Omental fat pad (tissue), 4 donors: ENCODE data around the gene MED22. TPM values are rescaled to one million over a fixed set of nuclear protein-coding genes. Genes with fewer than 3 reads are reported as not detected.
A peak's percentile ranks its signal among the peaks of the same experiment; 100 is the strongest.
"Not testable (repeated sequence)": the region's sequence is repeated elsewhere in the genome, so short reads cannot be mapped to it uniquely, and the experiment has no call there.

Source experiments
- ATAC-seq: fragments of 150-250 bp; one replicate; pipeline ENCODE4 v1.9.1; 2016; ENCODE audit warnings: mild to moderate bottlenecking, moderate library complexity; ENCODE audit not compliant: low FRiP score
- DNase-seq: peaks from one replicate; pipeline ENCODE4 v3.0.0-alpha.2; 2019; ENCODE audit warnings: low spot score
- CTCF ChIP-seq, 3 donors: fragments of 450-650 bp; IDR thresholded peaks; one replicate each; pipeline ENCODE4 v1.5.1; 2016 to 2017; ENCODE audit warnings: antibody characterized with exemption in 3 of 3, mild to moderate bottlenecking in 3 of 3, moderate library complexity in 2 of 3
- total RNA-seq, 4 donors: library from RNA; depleted of rRNA; stranded (reverse); fragments of >200 nt; gene quantifications; one replicate each; pipeline ENCODE4 v1.1.0, GENCODE V29; 2016

Gene MED22
- total RNA-seq, 4 donors from 2014 or later, result 20.0 to 29.1 (median 24.5) TPM

- DNase-seq (peak; percentile 74), ATAC-seq (peak; percentile 95)
- TF ChIP-seq CTCF (IDR thresholded peaks at IDR 0.05), result no peak
Observed at GRCh38 chr9:133335924-133336811, 11.8 kb downstream of the MED22 start, which contains the start of gene SURF6. SURF6 (minus strand) TSS chr9:133336188; CDS start chr9:133336132, 56 bp downstream.

DNA sequence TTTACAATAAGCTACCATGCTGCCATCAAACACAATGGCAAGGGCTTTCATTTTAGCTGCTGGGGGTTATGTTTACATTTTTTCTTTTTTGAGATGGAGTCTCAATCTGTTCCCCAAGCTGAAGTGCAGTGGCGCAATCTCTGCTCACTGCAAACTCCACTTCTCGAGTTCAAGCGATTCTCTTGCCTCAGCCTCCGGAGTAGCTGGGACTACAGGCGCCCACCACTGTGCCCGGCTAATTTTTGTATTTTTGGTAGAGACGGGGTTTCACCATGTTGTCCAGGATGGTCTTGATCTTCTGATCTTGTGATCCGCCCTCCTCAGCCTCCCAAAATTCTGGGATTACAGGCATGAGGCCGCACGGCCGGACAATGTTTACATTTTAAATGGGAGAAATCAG lies 13.0 kb downstream of the MED22 start:
- DNase-seq, result not testable (repeated sequence)

DNA sequence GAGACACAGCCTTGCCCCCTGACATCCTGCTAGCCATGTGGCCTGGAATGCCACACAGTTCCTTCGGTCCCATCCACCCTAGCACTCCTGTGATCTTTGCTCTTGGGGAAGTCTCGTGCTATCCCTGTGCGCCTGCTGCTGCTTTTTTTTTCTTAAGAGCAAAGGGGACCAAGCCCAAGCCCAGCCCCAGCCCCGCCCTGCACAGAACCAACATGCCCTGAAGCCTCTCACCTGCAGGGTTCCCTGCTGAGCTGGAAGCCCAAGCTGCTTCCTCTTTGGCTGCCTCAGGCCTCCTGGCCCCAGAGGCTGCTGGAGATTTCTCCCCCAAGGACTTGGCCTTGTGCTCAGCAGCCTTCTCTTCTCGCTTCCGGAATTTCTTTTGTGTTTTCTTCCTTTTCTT lies 13.8 kb downstream of the MED22 start:
- DNase-seq (no peak), ATAC-seq (no peak)
- TF ChIP-seq CTCF (IDR thresholded peaks at IDR 0.05), result no peak

More for the DNA sequence above, 13.0 kb downstream of the MED22 start:
- ATAC-seq, result not testable (repeated sequence)

GRCh38 chr9:133333566-133333965 lies 14.4 kb downstream of the MED22 start:
- DNase-seq (no peak), ATAC-seq (no peak)
- no peak for TF ChIP-seq CTCF (IDR thresholded peaks at IDR 0.05)

DNA sequence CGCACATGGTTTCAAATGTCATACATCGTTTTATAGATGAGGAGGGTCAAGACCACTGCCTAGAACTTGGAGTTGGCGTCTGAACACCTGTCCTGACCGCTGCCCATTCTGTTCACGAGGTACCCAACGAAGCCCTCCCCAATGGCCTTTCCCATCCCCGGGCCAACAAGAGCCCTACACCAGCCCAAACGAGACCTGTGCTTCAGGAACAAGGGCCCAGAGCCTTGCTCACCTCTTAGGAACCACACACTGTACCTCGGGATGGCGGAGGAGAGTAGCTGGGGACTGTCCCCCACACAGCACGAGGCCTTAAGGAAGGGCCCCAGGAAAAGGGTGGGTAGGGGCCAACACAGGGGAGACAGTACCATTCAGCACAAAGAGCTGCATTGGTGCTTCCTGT lies 14.9 kb downstream of the MED22 start:
- no peak for TF ChIP-seq CTCF (IDR thresholded peaks at IDR 0.05)
- no peak for DNase-seq
- ATAC-seq, result no peak

DNA sequence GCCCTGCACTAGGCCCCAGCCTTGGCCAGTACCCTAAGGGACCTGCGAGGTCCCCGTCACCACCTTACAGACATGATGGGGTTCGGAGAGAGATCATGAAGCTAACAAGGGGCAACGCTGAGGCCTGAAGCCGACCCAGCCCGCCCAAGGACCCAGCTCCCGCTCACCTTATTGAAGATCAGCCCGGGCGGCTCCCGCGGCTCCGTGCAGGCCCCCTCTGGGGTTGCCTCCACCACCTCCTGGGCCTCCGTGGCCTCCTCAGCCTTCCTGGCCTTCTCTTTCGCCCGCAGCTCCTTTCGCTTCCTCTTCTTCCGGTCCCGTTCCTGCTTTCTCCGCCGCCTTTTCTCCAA lies 15.6 kb downstream of the MED22 start:
- DNase-seq (no peak), ATAC-seq (no peak)
- no peak for TF ChIP-seq CTCF (IDR thresholded peaks at IDR 0.05)

- ATAC-seq (no peak), DNase-seq (no peak)
- TF ChIP-seq CTCF (IDR thresholded peaks at IDR 0.05), result no peak
Observed at GRCh38 chr9:133331641-133332380, 16.1 kb downstream of the MED22 start.
